ENCODE data around the gene EFCAB6.

The EFCAB6 gene

DNA sequence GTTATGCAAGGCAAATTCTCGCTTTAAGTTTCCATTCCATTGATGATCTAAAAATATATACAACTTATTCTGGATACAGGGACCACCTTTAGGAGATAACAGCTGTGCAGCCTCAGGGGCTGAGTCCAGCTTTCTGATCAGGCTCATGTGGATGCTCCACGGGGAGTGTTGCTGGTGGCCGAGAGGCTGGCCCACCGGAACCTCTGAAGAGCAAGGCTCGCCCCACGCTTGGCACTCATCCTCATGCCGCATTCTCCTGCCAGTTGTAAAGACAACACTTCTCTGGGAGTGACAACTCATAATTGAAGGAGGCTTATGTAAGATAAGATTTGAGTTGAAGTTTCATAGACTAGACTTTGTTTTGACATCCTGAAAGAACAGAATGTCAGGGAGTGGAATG lies 276.8 kb downstream of the EFCAB6 start:
- Histone ChIP-seq H3K4me3 (ENCODE audit: low read depth, low read length, poor library complexity, severe bottlenecking) (no peak overlapping the region), H4K20me1 (ENCODE audit: insufficient read depth, low read length) (no peaks in the 10 kb centered on the region)
- TF ChIP-seq, protein P1, sequence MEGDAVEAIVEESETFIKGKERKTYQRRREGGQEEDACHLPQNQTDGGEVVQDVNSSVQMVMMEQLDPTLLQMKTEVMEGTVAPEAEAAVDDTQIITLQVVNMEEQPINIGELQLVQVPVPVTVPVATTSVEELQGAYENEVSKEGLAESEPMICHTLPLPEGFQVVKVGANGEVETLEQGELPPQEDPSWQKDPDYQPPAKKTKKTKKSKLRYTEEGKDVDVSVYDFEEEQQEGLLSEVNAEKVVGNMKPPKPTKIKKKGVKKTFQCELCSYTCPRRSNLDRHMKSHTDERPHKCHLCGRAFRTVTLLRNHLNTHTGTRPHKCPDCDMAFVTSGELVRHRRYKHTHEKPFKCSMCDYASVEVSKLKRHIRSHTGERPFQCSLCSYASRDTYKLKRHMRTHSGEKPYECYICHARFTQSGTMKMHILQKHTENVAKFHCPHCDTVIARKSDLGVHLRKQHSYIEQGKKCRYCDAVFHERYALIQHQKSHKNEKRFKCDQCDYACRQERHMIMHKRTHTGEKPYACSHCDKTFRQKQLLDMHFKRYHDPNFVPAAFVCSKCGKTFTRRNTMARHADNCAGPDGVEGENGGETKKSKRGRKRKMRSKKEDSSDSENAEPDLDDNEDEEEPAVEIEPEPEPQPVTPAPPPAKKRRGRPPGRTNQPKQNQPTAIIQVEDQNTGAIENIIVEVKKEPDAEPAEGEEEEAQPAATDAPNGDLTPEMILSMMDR (IDR thresholded peaks at IDR 0.05; ENCODE audit: low read length): no peak
- no peak for TF ChIP-seq EZH2 (IDR thresholded peaks at IDR 0.05; ENCODE audit: borderline replicate concordance, low read length)

DNA sequence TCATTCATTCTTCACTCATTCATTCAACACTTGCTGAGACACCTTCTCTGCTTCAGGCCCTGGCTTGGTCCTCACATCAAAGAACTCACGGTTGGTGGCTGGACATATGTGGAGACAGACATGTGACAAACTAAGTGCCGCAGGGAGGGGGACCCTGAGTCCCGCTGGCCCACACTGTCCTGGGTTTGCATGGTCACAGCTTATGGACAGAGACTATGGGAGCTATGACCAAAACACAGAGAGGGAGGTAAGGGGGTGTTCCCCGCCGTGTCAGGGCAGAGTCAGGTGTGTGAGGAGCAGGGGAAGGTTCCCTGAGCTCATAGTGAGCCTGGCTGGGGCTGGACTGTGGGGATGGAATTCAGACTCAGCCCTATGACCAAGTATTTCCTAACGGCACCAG lies 277.2 kb downstream of the EFCAB6 start:
- Histone ChIP-seq H2AFZ (ENCODE audit: low read length) (no peak overlapping the region), H3K9ac (ENCODE audit: low read length) (no peak overlapping the region), H3K36me3 (ENCODE audit: insufficient read depth, low read length) (no peaks in the 10 kb centered on the region), H3K4me3 (ENCODE audit: low read depth, low read length, poor library complexity, severe bottlenecking) (no peak overlapping the region), H3F3A (ENCODE audit: insufficient read depth, low read length) (no peaks in the 10 kb centered on the region), H4K20me1 (ENCODE audit: insufficient read depth, low read length) (no peaks in the 10 kb centered on the region), H3K9me2 (ENCODE audit: low read depth, low read length) (no peaks in the 10 kb centered on the region), H3K79me2 (ENCODE audit: insufficient read depth, low read length) (no peaks in the 10 kb centered on the region), H3K27ac (ENCODE audit: low read depth, low read length, poor library complexity, severe bottlenecking) (no peak overlapping the region), H3K4me2 (ENCODE audit: low read length) (no peak overlapping the region), H3K4me1 (ENCODE audit: insufficient read depth, low read length, severe bottlenecking) (no peaks in the 10 kb centered on the region), H3K9me3 (ENCODE audit: low read length) (no peaks in the 10 kb centered on the region), H3K27me3 (ENCODE audit: insufficient read depth, low read length) (no peaks in the 10 kb centered on the region)
- TF ChIP-seq, protein P1 (IDR thresholded peaks at IDR 0.05; ENCODE audit: low read length): no peak
- no peak for TF ChIP-seq EZH2 (IDR thresholded peaks at IDR 0.05; ENCODE audit: borderline replicate concordance, low read length)

More for the DNA sequence above, 276.8 kb downstream of the EFCAB6 start:
- H3K79me2 ChIP-seq (ENCODE audit: insufficient read depth, low read length): no peaks in the 10 kb centered on the region
- no peaks in the 10 kb centered on the region for H3K4me1 ChIP-seq (ENCODE audit: insufficient read depth, low read length, severe bottlenecking)
- H3K9me2 ChIP-seq (ENCODE audit: low read depth, low read length): no peaks in the 10 kb centered on the region
- H3F3A ChIP-seq (ENCODE audit: insufficient read depth, low read length): no peaks in the 10 kb centered on the region
- H3K4me2 ChIP-seq (ENCODE audit: low read length): no peak overlapping the region
- no peak overlapping the region for H2AFZ ChIP-seq (ENCODE audit: low read length)
- no peaks in the 10 kb centered on the region for H3K36me3 ChIP-seq (ENCODE audit: insufficient read depth, low read length)
- H3K27ac ChIP-seq (ENCODE audit: low read depth, low read length, poor library complexity, severe bottlenecking): no peak overlapping the region
- H3K9ac ChIP-seq (ENCODE audit: low read length): no peak overlapping the region
- no peaks in the 10 kb centered on the region for H3K9me3 ChIP-seq (ENCODE audit: low read length)
- H3K27me3 ChIP-seq (ENCODE audit: insufficient read depth, low read length): no peaks in the 10 kb centered on the region

DNA sequence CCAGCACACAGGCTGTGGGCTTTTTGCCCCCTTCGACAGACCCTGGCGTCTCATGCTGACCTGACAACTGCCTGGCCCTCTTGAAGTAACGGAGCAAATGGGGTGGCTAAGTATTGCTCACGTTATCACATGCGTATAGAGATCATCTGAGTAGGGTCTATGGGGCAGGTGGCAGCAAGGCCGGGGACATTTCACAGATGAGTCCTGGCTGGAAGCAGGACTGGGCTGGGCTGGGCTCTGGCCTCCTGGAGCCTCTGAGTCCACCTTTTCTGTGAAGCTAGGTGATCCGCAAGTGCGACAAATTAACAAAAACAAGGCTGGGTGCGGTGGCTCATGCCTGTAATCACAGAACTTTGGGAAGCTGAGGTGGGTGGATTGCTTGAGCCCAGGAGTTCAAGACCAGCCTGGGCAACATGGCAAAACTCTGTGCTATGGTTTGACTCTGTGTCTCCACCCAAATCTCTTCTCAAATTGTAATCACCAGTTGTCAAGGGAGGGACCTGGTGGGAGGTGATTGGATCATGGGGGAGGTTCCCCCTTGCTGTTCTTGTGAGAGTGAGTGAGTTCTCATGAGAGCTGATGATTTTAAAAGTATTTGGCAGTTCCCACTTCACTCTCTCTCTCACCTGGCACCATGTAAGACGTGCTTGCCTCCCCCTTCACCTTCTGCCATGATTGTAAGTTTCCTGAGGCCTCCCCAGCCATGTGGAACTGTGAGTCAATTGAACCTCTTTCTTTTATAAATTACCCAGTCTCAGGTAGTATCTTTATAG lies 278.3 kb downstream of the EFCAB6 start:
- Histone ChIP-seq H3K9me3 (ENCODE audit: low read length) (no peaks in the 10 kb centered on the region), H3K27ac (ENCODE audit: low read depth, low read length, poor library complexity, severe bottlenecking) (no peak overlapping the region), H3K4me2 (ENCODE audit: low read length) (no peak overlapping the region), H3K79me2 (ENCODE audit: insufficient read depth, low read length) (no peaks in the 10 kb centered on the region), H3F3A (ENCODE audit: insufficient read depth, low read length) (no peaks in the 10 kb centered on the region), H3K36me3 (ENCODE audit: insufficient read depth, low read length) (no peaks in the 10 kb centered on the region), H3K9me2 (ENCODE audit: low read depth, low read length) (no peaks in the 10 kb centered on the region), H2AFZ (ENCODE audit: low read length) (no peak overlapping the region), H3K27me3 (ENCODE audit: insufficient read depth, low read length) (no peaks in the 10 kb centered on the region), H3K4me1 (ENCODE audit: insufficient read depth, low read length, severe bottlenecking) (no peaks in the 10 kb centered on the region), H4K20me1 (ENCODE audit: insufficient read depth, low read length) (no peaks in the 10 kb centered on the region), H3K4me3 (ENCODE audit: low read depth, low read length, poor library complexity, severe bottlenecking) (no peak overlapping the region), H3K9ac (ENCODE audit: low read length) (no peak overlapping the region)
- TF ChIP-seq, protein P1 (IDR thresholded peaks at IDR 0.05; ENCODE audit: low read length): no peak
- no peak for TF ChIP-seq EZH2 (IDR thresholded peaks at IDR 0.05; ENCODE audit: borderline replicate concordance, low read length)
